ENCODE measurements around the gene SIX2.

Gene SIX2

GRCh38 chr2:44957656-44958327 lies 51.5 kb downstream of the SIX2 start:
- no peak for TF ChIP-seq CTCF (IDR thresholded peaks at IDR 0.05; ENCODE audit: insufficient read depth, low read depth, low read length, missing control alignments)
- DNase-seq (ENCODE audit: low read depth): no peak

DNA sequence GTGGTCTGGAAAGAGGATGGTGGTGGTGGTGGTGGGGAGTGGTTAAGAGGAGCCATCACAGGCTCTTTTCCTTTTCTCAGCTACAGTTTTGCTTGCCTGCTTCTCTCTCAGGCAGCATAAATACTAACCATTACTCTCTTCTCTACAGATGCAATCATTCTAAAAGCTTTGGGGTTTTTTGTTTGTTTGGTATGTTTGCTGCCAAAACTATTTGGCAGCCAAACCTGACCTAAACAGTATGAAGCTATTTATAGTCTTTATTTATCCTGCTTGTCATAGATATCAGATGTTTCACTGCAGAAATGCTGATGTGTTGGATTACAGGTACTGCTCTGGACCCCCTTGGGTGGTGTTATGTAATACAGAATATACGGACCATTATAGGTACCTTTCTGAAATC lies 52.4 kb downstream of the SIX2 start:
- no peak overlapping the region for H3K4me3 ChIP-seq (ENCODE audit: low read length)
- TF ChIP-seq CTCF (IDR thresholded peaks at IDR 0.05; ENCODE audit: insufficient read depth, low read depth, low read length, missing control alignments): no peak
- no peak for DNase-seq (ENCODE audit: low read depth)

More at GRCh38 chr2:44957656-44958327, 51.5 kb downstream of the SIX2 start:
- H3K4me3 ChIP-seq (ENCODE audit: low read length): no peak overlapping the region

GRCh38 chr2:44955593-44956392 lies 53.5 kb downstream of the SIX2 start:
- H3K4me3 ChIP-seq (ENCODE audit: low read length): peak overlapping the region; percentile 33
- TF ChIP-seq CTCF (IDR thresholded peaks at IDR 0.05; ENCODE audit: insufficient read depth, low read depth, low read length, missing control alignments): peak; percentile 83
- peak; percentile 75 for DNase-seq (ENCODE audit: low read depth)

Data from epithelial cell of esophagus (primary cell).